CD14-positive monocyte (primary cell): ENCODE results near the gene UGT1A6. TPM values are rescaled to one million over a fixed set of nuclear protein-coding genes. Genes with fewer than 3 reads are reported as not detected.

Source experiments
- DNase-seq, 3 donors: peaks; one replicate each; pipeline ENCODE4 v3.0.0-alpha.2; 2011 to 2022
- H2AFZ ChIP-seq: 2 replicates; pipeline ENCODE4 v1.6.0; 2012; ENCODE audit warnings: mild to moderate bottlenecking, low read depth, low read length, inconsistent platforms; ENCODE audit not compliant: insufficient read depth, poor library complexity, severe bottlenecking
- H3K27ac ChIP-seq, 2 donors: 1 replicate in 1 of 2; 2 replicates in 1 of 2; pipeline ENCODE4 v1.5.1; 2012 to 2013; ENCODE audit warnings: low read length in 2 of 2, control low read depth in 1 of 2, inconsistent platforms in 1 of 2, low read depth in 1 of 2, mild to moderate bottlenecking in 1 of 2
- H3K27me3 ChIP-seq, 2 donors: one replicate each; pipeline versions ENCODE4 v1.6.0 to v1.6.1; 2011 to 2013; ENCODE audit warnings: low read length in 2 of 2; ENCODE audit not compliant: control insufficient read depth in 2 of 2, insufficient read depth in 2 of 2
- H3K36me3 ChIP-seq, 2 donors: replicated peaks in 1 of 2; 1 replicate in 1 of 2; 2 replicates in 1 of 2; pipeline versions ENCODE4 v1.5.1 to v1.6.1; 2012 to 2013; ENCODE audit warnings: low read length in 2 of 2, control low read depth in 1 of 2, inconsistent platforms in 1 of 2, mild to moderate bottlenecking in 1 of 2; ENCODE audit not compliant: insufficient read depth in 2 of 2, control insufficient read depth in 1 of 2
- H3K4me1 ChIP-seq, 2 donors: 1 replicate in 1 of 2; 2 replicates in 1 of 2; pipeline versions ENCODE4 v1.5.1 to v1.6.1; 2012 to 2013; ENCODE audit warnings: low read length in 2 of 2, control low read depth in 1 of 2, inconsistent platforms in 1 of 2, mild to moderate bottlenecking in 1 of 2, moderate library complexity in 1 of 2; ENCODE audit not compliant: insufficient read depth in 2 of 2, control insufficient read depth in 1 of 2
- H3K4me2 ChIP-seq: replicated peaks from 2 replicates; pipeline ENCODE3; 2012; ENCODE audit warnings: low read length, moderate library complexity, mild to moderate bottlenecking; ENCODE audit not compliant: poor library complexity, severe bottlenecking; ENCODE audit errors: extremely low read depth
- H3K4me3 ChIP-seq, 3 experiments: fragments of 200-600 bp in 1 of 3; sonication (generic) in 1 of 3; replicated peaks in 1 of 3; 1 replicate in 2 of 3; 2 replicates in 1 of 3; pipeline ENCODE4 v1.5.1; 2011 to 2013; ENCODE audit warnings: low read length in 3 of 3, mild to moderate bottlenecking in 3 of 3, control low read depth in 2 of 3, low read depth in 2 of 3, inconsistent platforms in 1 of 3, moderate library complexity in 1 of 3
- H3K79me2 ChIP-seq: 2 replicates; pipeline ENCODE4 v1.6.0; 2012; ENCODE audit warnings: mild to moderate bottlenecking, control low read depth, inconsistent platforms, low read length, moderate library complexity; ENCODE audit not compliant: insufficient read depth
- H3K9ac ChIP-seq: 2 replicates; pipeline ENCODE4 v1.6.0; 2017; ENCODE audit warnings: low read length, mild to moderate bottlenecking; ENCODE audit not compliant: insufficient read depth, poor library complexity, severe bottlenecking
- H3K9me3 ChIP-seq, 2 donors: replicated peaks in 1 of 2; 1 replicate in 1 of 2; 2 replicates in 1 of 2; pipeline versions ENCODE4 v1.5.1 to v1.6.1; 2012 to 2013; ENCODE audit warnings: low read length in 2 of 2, control low read depth in 1 of 2; ENCODE audit not compliant: control insufficient read depth in 1 of 2, insufficient read depth in 1 of 2
- H4K20me1 ChIP-seq: 2 replicates; pipeline ENCODE4 v1.6.0; 2012; ENCODE audit warnings: mild to moderate bottlenecking, low read length, control low read depth, moderate library complexity; ENCODE audit not compliant: insufficient read depth
- H3K27ac Mint-ChIP-seq, 7 donors: one replicate each; pipeline ENCODE4 v1.8.0; 2020; ENCODE audit warnings: mild to moderate bottlenecking in 7 of 7, mixed read lengths in 7 of 7, moderate library complexity in 6 of 7, inconsistent platforms in 2 of 7
- H3K27me3 Mint-ChIP-seq, 3 donors: one replicate each; pipeline ENCODE4 v1.8.0; 2021 to 2022; ENCODE audit warnings: low read depth in 3 of 3, mild to moderate bottlenecking in 3 of 3, mixed read lengths in 3 of 3, moderate library complexity in 3 of 3, inconsistent platforms in 1 of 3
- H3K36me3 Mint-ChIP-seq, 2 donors: one replicate each; pipeline ENCODE4 v1.8.0; 2020; ENCODE audit warnings: mixed read lengths in 2 of 2, inconsistent platforms in 1 of 2, mild to moderate bottlenecking in 1 of 2
- H3K4me1 Mint-ChIP-seq: one replicate; pipeline ENCODE4 v1.8.0; 2020; ENCODE audit warnings: mild to moderate bottlenecking, mixed read lengths
- H3K4me3 Mint-ChIP-seq, 2 donors: one replicate each; pipeline ENCODE4 v1.8.0; 2020; ENCODE audit warnings: mild to moderate bottlenecking in 2 of 2, mixed read lengths in 2 of 2, moderate library complexity in 1 of 2
- H3K9me3 Mint-ChIP-seq, 7 donors: one replicate each; pipeline ENCODE4 v1.8.0; 2020 to 2022; ENCODE audit warnings: mixed read lengths in 7 of 7, mild to moderate bottlenecking in 6 of 7, moderate library complexity in 6 of 7, inconsistent platforms in 2 of 7
- CTCF ChIP-seq: fragments of 200-600 bp; IDR thresholded peaks from one replicate; pipeline ENCODE4 v1.8.0; 2022; ENCODE audit warnings: antibody characterized with exemption, mild to moderate bottlenecking
- whole genome bisulfite sequencing: methylation state at CpG from one replicate; pipeline ENCODE4 v1.1.5; 2013; ENCODE audit warnings: missing lambda C conversion rate; ENCODE audit not compliant: insufficient coverage; 5-methylcytosine and 5-hydroxymethylcytosine counted together
- intact Hi-C, 2 donors: fragments of 100-400 bp; cut with micrococcal nuclease; formaldehyde crosslinking; loops; one replicate each; pipeline versions ENCODE4 v1.15.0 to v1.15.1; 2023
- polyA plus RNA-seq, 3 donors: library from polyadenylated mRNA; depleted of rRNA in 1 of 3; unstranded in 2 of 3; stranded (reverse) in 1 of 3; fragments of 300-500 nt in 2 of 3; fragments of >200 nt in 1 of 3; fragmentation: Illumina TruSeq in 2 of 3; gene quantifications; 1 replicate in 2 of 3; 2 replicates in 1 of 3; pipeline ENCODE4 v1.2.3, GENCODE V29; 2012 to 2021

Gene UGT1A6
- polyA plus RNA-seq, 3 donors = not detected

DNA sequence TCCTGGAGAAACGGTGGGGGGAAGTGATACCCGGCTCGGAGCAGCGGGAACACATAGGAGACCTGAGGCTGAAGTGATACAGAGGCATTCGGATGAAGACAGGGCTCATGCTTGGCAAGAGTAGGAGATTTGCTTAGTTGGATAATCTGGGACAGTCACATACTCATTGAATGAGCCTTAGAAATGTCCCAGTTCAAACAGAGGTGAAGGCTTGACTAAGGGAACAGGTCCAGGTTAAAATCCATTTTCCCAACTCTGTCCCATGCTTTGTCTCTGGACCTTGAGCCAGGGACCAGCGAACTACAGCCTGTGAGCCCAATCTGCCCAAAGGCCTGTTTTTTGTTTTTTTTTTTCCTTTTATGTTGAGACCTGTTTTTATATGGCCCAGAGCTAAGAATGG lies 1.3 kb downstream of the UGT1A6 start:
- Mint-ChIP-seq H3K4me1 (no peaks in the 10 kb centered on the region), H3K27me3 (peaks cover 0 to 2% (median 2%) of the 10 kb centered on the region in 3 donors), H3K9me3 (peaks cover 0 to 6% (median 1%) of the 10 kb centered on the region in 7 donors), H3K27ac (no peak overlapping the region), H3K4me3 (no peak overlapping the region), H3K36me3 (no peaks in the 10 kb centered on the region)
- Histone ChIP-seq H3K4me3 (no peak overlapping the region), H3K79me2 (no peaks in the 10 kb centered on the region), H3K36me3 (no peaks in the 10 kb centered on the region), H3K27me3 (no peaks in the 10 kb centered on the region), H2AFZ (no peak overlapping the region), H3K9me3 (no peaks in the 10 kb centered on the region), H3K27ac (no peak overlapping the region), H3K4me1 (no peaks in the 10 kb centered on the region), H4K20me1 (no peaks in the 10 kb centered on the region), H3K9ac (no peak overlapping the region), H3K4me2 (no peak overlapping the region)
- intact Hi-C loops = no loop called here
- TF ChIP-seq CTCF = no peak
- DNase-seq = no peak
- 88% methylated on average over 5 of the region's 6 CpGs for WGBS

DNA sequence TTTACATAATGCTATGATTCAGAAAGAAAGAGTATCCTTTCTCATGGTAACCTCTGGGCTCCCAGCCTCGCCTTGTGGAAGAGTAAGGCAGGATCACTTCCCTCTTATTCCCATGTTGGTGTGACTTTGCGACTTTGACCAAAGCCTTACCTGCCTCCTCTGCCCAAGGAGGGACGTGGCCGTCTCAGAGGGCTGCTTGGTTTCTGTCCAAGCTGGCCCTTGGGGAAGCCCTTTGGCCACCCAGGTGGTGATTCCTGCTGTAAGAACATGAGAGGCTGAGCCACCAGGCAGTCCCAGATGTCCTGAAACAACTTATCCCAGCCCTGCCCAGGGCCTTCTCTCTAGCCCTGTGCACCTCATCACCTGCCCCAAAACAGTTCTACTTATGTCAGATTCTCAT lies 6.0 kb downstream of the UGT1A6 start:
- intact Hi-C loops = no loop called here
- Histone ChIP-seq H3K4me3 (no peak overlapping the region), H3K27me3 (no peaks in the 10 kb centered on the region), H2AFZ (peak overlapping the region; percentile 8), H3K9ac (no peak overlapping the region), H3K4me1 (no peaks in the 10 kb centered on the region), H3K27ac (no peak overlapping the region), H3K4me2 (no peak overlapping the region), H3K9me3 (no peaks in the 10 kb centered on the region), H4K20me1 (no peaks in the 10 kb centered on the region), H3K79me2 (no peaks in the 10 kb centered on the region), H3K36me3 (no peaks in the 10 kb centered on the region)
- H3K4me1 Mint-ChIP-seq = no peaks in the 10 kb centered on the region
- no peak for TF ChIP-seq CTCF
- H3K27ac Mint-ChIP-seq = no peak overlapping the region
- no peak overlapping the region for H3K4me3 Mint-ChIP-seq
- H3K9me3 Mint-ChIP-seq = peaks cover 0 to 6% (median 1%) of the 10 kb centered on the region in 7 donors
- no peaks in the 10 kb centered on the region for H3K36me3 Mint-ChIP-seq
- DNase-seq = no peak
- WGBS = 100% methylated on average over 2 of the region's 4 CpGs
- H3K27me3 Mint-ChIP-seq = peaks cover 0 to 3% (median 1%) of the 10 kb centered on the region in 3 donors
